CD14-positive monocyte (primary cell): ENCODE results near the gene PTGDR. TPM values are rescaled to one million over a fixed set of nuclear protein-coding genes. Genes with fewer than 3 reads are reported as not detected.

Source experiments
- DNase-seq, 3 donors: peaks; one replicate each; pipeline ENCODE4 v3.0.0-alpha.2; 2011 to 2022
- H2AFZ ChIP-seq: 2 replicates; pipeline ENCODE4 v1.6.0; 2012; ENCODE audit warnings: mild to moderate bottlenecking, low read depth, low read length, inconsistent platforms; ENCODE audit not compliant: insufficient read depth, poor library complexity, severe bottlenecking
- H3K27ac ChIP-seq, 2 donors: 1 replicate in 1 of 2; 2 replicates in 1 of 2; pipeline ENCODE4 v1.5.1; 2012 to 2013; ENCODE audit warnings: low read length in 2 of 2, control low read depth in 1 of 2, inconsistent platforms in 1 of 2, low read depth in 1 of 2, mild to moderate bottlenecking in 1 of 2
- H3K27me3 ChIP-seq, 2 donors: one replicate each; pipeline versions ENCODE4 v1.6.0 to v1.6.1; 2011 to 2013; ENCODE audit warnings: low read length in 2 of 2; ENCODE audit not compliant: control insufficient read depth in 2 of 2, insufficient read depth in 2 of 2
- H3K36me3 ChIP-seq, 2 donors: replicated peaks in 1 of 2; 1 replicate in 1 of 2; 2 replicates in 1 of 2; pipeline versions ENCODE4 v1.5.1 to v1.6.1; 2012 to 2013; ENCODE audit warnings: low read length in 2 of 2, control low read depth in 1 of 2, inconsistent platforms in 1 of 2, mild to moderate bottlenecking in 1 of 2; ENCODE audit not compliant: insufficient read depth in 2 of 2, control insufficient read depth in 1 of 2
- H3K4me1 ChIP-seq, 2 donors: 1 replicate in 1 of 2; 2 replicates in 1 of 2; pipeline versions ENCODE4 v1.5.1 to v1.6.1; 2012 to 2013; ENCODE audit warnings: low read length in 2 of 2, control low read depth in 1 of 2, inconsistent platforms in 1 of 2, mild to moderate bottlenecking in 1 of 2, moderate library complexity in 1 of 2; ENCODE audit not compliant: insufficient read depth in 2 of 2, control insufficient read depth in 1 of 2
- H3K4me2 ChIP-seq: replicated peaks from 2 replicates; pipeline ENCODE3; 2012; ENCODE audit warnings: low read length, moderate library complexity, mild to moderate bottlenecking; ENCODE audit not compliant: poor library complexity, severe bottlenecking; ENCODE audit errors: extremely low read depth
- H3K4me3 ChIP-seq, 3 experiments: fragments of 200-600 bp in 1 of 3; sonication (generic) in 1 of 3; replicated peaks in 1 of 3; 1 replicate in 2 of 3; 2 replicates in 1 of 3; pipeline ENCODE4 v1.5.1; 2011 to 2013; ENCODE audit warnings: low read length in 3 of 3, mild to moderate bottlenecking in 3 of 3, control low read depth in 2 of 3, low read depth in 2 of 3, inconsistent platforms in 1 of 3, moderate library complexity in 1 of 3
- H3K79me2 ChIP-seq: 2 replicates; pipeline ENCODE4 v1.6.0; 2012; ENCODE audit warnings: mild to moderate bottlenecking, control low read depth, inconsistent platforms, low read length, moderate library complexity; ENCODE audit not compliant: insufficient read depth
- H3K9ac ChIP-seq: 2 replicates; pipeline ENCODE4 v1.6.0; 2017; ENCODE audit warnings: low read length, mild to moderate bottlenecking; ENCODE audit not compliant: insufficient read depth, poor library complexity, severe bottlenecking
- H3K9me3 ChIP-seq, 2 donors: replicated peaks in 1 of 2; 1 replicate in 1 of 2; 2 replicates in 1 of 2; pipeline versions ENCODE4 v1.5.1 to v1.6.1; 2012 to 2013; ENCODE audit warnings: low read length in 2 of 2, control low read depth in 1 of 2; ENCODE audit not compliant: control insufficient read depth in 1 of 2, insufficient read depth in 1 of 2
- H4K20me1 ChIP-seq: 2 replicates; pipeline ENCODE4 v1.6.0; 2012; ENCODE audit warnings: mild to moderate bottlenecking, low read length, control low read depth, moderate library complexity; ENCODE audit not compliant: insufficient read depth
- H3K27ac Mint-ChIP-seq, 7 donors: one replicate each; pipeline ENCODE4 v1.8.0; 2020; ENCODE audit warnings: mild to moderate bottlenecking in 7 of 7, mixed read lengths in 7 of 7, moderate library complexity in 6 of 7, inconsistent platforms in 2 of 7
- H3K27me3 Mint-ChIP-seq, 3 donors: one replicate each; pipeline ENCODE4 v1.8.0; 2021 to 2022; ENCODE audit warnings: low read depth in 3 of 3, mild to moderate bottlenecking in 3 of 3, mixed read lengths in 3 of 3, moderate library complexity in 3 of 3, inconsistent platforms in 1 of 3
- H3K36me3 Mint-ChIP-seq, 2 donors: one replicate each; pipeline ENCODE4 v1.8.0; 2020; ENCODE audit warnings: mixed read lengths in 2 of 2, inconsistent platforms in 1 of 2, mild to moderate bottlenecking in 1 of 2
- H3K4me1 Mint-ChIP-seq: one replicate; pipeline ENCODE4 v1.8.0; 2020; ENCODE audit warnings: mild to moderate bottlenecking, mixed read lengths
- H3K4me3 Mint-ChIP-seq, 2 donors: one replicate each; pipeline ENCODE4 v1.8.0; 2020; ENCODE audit warnings: mild to moderate bottlenecking in 2 of 2, mixed read lengths in 2 of 2, moderate library complexity in 1 of 2
- H3K9me3 Mint-ChIP-seq, 7 donors: one replicate each; pipeline ENCODE4 v1.8.0; 2020 to 2022; ENCODE audit warnings: mixed read lengths in 7 of 7, mild to moderate bottlenecking in 6 of 7, moderate library complexity in 6 of 7, inconsistent platforms in 2 of 7
- CTCF ChIP-seq: fragments of 200-600 bp; IDR thresholded peaks from one replicate; pipeline ENCODE4 v1.8.0; 2022; ENCODE audit warnings: antibody characterized with exemption, mild to moderate bottlenecking
- WGBS: methylation state at CpG from one replicate; pipeline ENCODE4 v1.1.5; 2013; ENCODE audit warnings: missing lambda C conversion rate; ENCODE audit not compliant: insufficient coverage; 5-methylcytosine and 5-hydroxymethylcytosine counted together
- intact Hi-C, 2 donors: fragments of 100-400 bp; cut with micrococcal nuclease; formaldehyde crosslinking; loops; one replicate each; pipeline versions ENCODE4 v1.15.0 to v1.15.1; 2023
- polyA plus RNA-seq, 3 donors: library from polyadenylated mRNA; depleted of rRNA in 1 of 3; unstranded in 2 of 3; stranded (reverse) in 1 of 3; fragments of 300-500 nt in 2 of 3; fragments of >200 nt in 1 of 3; fragmentation: Illumina TruSeq in 2 of 3; gene quantifications; 1 replicate in 2 of 3; 2 replicates in 1 of 3; pipeline ENCODE4 v1.2.3, GENCODE V29; 2012 to 2021

PTGDR gene
- polyA plus RNA-seq, 3 donors, result not detected

GRCh38 chr14:52318826-52319645 is 51.5 kb downstream of the PTGDR start:
- no peak overlapping the region for H3K27ac ChIP-seq
- intact Hi-C loops, result loop anchor here in 1 of 2 donors (10.0 kb wide), 1 partner anchor 376 kb away; the partner anchor contains the start of gene ERO1A
- no peak for TF ChIP-seq CTCF
- H3K4me2 ChIP-seq, result no peak overlapping the region
- peaks cover 0 to 2% (median 0%) of the 10 kb centered on the region in 3 donors for H3K27me3 Mint-ChIP-seq
- no peaks in the 10 kb centered on the region for H3K27me3 ChIP-seq
- peaks cover 51 to 57% of the 10 kb centered on the region in 2 donors for H3K36me3 Mint-ChIP-seq
- WGBS, result no CpG with 5 or more reads among the region's 5 CpGs
- peak overlapping the region in 1 of 3 experiments; percentile 16 for H3K4me3 ChIP-seq
- peaks cover 95% of the 10 kb centered on the region for H3K79me2 ChIP-seq
- H3K4me3 Mint-ChIP-seq, result no peak overlapping the region
- H2AFZ ChIP-seq, result no peak overlapping the region
- peaks cover 10 to 26% (median 14%) of the 10 kb centered on the region in 7 donors for H3K9me3 Mint-ChIP-seq
- H3K9ac ChIP-seq, result no peak overlapping the region
- DNase-seq, result peak in 1 of 3 donors; percentile 40
- peaks cover 0 to 19% of the 10 kb centered on the region in 2 donors for H3K36me3 ChIP-seq
- H3K9me3 ChIP-seq, result peaks cover 6 to 14% of the 10 kb centered on the region in 2 donors
- H3K27ac Mint-ChIP-seq, result peak overlapping the region in 1 of 7 donors; percentile 35
- peaks cover 62% of the 10 kb centered on the region for H3K4me1 Mint-ChIP-seq
- no peaks in the 10 kb centered on the region for H4K20me1 ChIP-seq
- H3K4me1 ChIP-seq, result peaks cover 40 to 49% of the 10 kb centered on the region in 2 donors

- H3K9ac ChIP-seq, result no peak overlapping the region
- H3K27me3 Mint-ChIP-seq, result peaks cover 0 to 2% (median 0%) of the 10 kb centered on the region in 3 donors
- H2AFZ ChIP-seq, result no peak overlapping the region
- H3K27me3 ChIP-seq, result no peaks in the 10 kb centered on the region
- peaks cover 0 to 19% of the 10 kb centered on the region in 2 donors for H3K36me3 ChIP-seq
- no CpG with 5 or more reads among the region's 3 CpGs for WGBS
- no peak overlapping the region for H3K4me3 ChIP-seq
- H3K4me1 ChIP-seq, result peaks cover 48 to 57% of the 10 kb centered on the region in 2 donors
- no peak overlapping the region for H3K4me3 Mint-ChIP-seq
- peaks cover 52 to 56% of the 10 kb centered on the region in 2 donors for H3K36me3 Mint-ChIP-seq
- no peak for DNase-seq
- peaks cover 10 to 26% (median 14%) of the 10 kb centered on the region in 7 donors for H3K9me3 Mint-ChIP-seq
- H3K27ac Mint-ChIP-seq, result no peak overlapping the region
- peaks cover 71% of the 10 kb centered on the region for H3K4me1 Mint-ChIP-seq
- intact Hi-C loops, result loop anchor here in 1 of 2 donors (10.0 kb wide), 1 partner anchor 375 kb away; the partner anchor contains the start of gene ERO1A
- H3K79me2 ChIP-seq, result peaks cover 89% of the 10 kb centered on the region
- no peak overlapping the region for H3K27ac ChIP-seq
- H3K4me2 ChIP-seq, result no peak overlapping the region
- peaks cover 6 to 14% of the 10 kb centered on the region in 2 donors for H3K9me3 ChIP-seq
- TF ChIP-seq CTCF, result no peak
- no peaks in the 10 kb centered on the region for H4K20me1 ChIP-seq
These were observed 52.4 kb downstream of the PTGDR start for GRCh38 chr14:52319919-52320318.
